Measurements from ENCODE around the gene PGF.

Gene PGF

DNA sequence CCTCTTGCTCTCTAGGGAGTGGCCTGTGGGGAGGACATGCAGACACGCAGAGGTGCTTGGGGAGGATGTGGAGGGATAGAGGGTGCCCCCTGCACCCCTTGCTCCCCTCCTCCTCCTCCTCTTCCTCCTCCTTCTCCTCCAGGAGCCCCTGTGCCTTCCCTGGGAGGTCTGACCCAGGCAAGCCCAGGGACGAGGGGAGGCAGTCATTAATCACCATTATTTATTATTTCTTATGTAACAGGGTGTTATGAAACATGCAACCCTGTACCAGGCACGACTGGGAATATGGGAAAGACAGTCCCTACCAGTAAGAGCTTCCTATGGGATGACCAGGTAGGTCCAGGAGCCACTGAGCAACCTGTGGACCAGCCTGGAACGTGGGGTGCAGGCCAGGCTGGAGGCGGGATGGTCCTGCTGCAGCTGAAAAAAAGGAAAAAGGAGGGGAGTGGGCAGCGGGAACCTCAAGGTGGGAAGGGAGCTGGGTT is 22.5 kb upstream of the PGF start:
- no peak for DNase-seq

DNA sequence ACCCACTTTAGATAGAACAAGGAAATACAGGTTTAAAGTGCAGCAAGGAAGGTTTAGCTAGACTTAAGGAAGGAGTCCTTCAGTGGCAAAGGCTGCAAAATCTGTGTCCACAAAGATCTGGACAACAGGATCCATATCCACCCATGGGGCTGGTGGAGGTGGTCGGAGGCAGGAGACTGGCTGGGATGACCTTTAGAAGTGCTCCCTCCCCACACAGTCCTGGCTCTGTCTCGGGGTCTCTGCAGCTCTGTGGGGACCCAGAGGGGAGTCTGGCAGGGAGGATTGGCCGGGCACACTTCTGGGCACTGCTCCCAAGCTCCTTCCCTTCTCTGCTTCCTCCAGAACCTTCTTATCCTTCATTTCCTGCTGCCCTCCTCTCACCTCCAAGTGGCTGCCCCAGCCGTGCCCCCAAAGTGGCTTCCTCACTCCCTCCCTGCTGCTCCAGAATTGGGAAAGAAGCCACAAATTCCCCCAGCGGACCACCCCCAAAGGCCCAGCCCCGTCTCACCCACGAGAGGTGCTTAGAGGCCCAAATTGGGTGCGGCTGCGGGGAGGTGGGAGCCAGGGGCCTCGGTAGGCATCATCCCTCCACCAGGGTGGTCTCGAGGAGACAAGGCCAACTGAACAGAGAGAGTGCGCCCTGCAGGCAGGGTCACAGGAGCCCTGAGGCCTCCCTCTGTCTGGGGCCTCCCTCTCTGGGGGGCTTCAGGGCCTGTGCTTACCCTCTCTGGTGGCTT is 21.9 kb upstream of the PGF start:
- DNase-seq: no peak

DNA sequence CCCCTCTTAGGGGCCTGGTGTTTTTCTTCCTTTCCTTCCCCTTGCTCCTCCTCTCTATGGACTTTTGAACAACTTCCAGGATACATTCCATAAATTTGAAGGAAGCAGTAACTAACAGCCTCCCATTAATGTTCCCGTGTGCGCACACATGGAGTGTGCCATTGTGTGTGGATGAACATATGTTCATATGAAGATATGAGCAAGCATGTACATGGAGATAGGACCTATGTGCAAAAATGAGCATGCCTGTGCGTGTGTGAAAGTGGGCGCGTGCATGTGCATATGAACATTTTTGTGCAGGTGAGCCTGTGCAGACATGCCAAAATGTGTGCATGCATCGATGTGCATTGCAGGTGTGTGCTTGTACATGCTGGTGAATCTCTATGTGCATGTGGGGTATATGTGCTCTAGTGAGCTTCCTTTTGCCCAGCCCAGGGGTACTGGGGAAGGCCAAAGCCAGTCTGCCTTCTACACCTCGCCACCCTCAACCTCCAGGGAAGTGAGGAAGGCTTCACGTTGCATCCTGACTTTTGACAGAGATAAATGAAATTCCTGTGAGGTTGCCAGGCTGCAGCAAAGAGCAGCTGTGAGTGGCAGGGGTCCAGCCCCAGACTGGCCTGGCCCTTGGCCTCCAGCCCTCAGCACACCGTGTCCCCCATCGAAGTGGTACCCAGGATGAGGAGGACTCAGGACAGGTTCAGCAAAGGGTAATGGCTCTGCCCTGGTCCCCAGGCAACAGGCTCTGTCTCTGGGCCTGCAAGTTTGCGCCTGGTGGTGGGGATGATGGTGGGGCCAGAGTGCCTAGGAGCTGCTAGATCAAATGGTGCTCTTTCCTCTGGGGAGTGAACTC is 21.1 kb upstream of the PGF start:
- DNase-seq: no peak

DNA sequence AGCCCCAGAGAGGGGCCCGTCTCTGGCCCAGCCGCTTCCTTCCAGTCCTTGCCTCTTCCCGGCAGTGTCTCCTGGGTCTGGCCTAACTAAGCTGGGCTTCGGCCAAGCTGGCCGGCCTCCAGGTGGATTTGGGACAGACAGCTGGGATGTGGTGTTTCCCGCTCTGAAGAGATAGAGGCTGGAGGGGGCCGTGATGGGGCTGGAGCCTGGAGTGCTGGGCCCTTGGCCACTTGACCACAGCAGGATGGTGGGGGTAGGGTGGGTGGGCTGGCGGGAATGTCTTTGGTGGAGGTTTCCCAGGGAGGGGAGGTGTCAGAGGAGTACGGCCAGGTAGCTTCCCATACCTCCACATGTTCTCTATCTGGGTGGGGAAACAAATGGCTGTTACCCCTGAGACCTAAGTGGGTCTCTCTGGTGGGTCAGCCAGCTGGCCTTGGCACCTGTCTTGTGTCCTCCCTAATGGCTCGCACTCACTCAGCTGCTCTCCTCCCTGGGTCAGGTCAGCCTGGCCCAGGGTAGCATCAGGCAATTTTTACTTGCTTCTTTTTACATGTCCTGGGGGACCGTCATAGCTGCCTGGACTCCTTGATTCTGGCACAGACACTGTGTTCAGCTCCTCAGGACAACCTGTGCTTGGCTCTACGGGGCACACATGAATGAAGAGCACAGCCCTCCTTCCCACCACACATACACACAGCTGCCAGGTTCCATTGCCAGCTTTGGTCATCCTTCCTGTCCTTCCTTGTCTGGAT is 19.8 kb upstream of the PGF start:
- DNase-seq: no peak

DNA sequence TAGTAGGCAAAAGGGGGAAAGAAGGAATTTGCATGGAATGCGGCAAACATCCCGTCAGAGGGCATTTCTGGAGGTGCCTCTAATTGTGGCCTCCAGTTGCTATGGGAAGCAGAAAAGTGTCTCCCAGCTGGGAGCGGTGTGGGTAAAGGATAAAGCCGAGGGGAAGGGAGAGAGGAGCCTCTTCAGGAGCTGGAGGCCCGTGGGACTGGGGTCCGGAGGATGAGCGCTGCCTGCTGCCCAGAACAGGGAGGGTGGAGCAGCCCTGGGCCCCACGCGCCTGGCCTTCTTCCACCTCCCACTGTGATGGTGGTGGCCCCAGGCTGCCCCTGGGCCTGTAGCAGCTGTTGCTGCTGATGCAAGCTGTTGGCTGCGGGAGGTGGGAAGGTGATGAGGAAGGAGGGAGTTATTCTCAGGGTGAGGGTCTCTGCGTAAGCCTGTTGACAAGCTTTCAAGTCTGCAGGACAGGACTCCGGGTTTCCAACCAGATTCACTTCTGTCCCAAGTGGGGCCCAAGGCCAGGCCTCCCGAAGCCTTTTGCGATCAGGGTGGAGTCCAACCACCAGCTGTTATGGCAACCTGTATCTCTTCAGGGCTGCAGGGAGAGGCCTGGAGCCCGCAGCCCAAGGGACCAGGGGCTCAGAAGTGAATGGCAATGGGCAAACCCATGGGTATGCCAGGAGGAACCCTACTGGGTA is 19.1 kb upstream of the PGF start:
- DNase-seq: no peak

DNA sequence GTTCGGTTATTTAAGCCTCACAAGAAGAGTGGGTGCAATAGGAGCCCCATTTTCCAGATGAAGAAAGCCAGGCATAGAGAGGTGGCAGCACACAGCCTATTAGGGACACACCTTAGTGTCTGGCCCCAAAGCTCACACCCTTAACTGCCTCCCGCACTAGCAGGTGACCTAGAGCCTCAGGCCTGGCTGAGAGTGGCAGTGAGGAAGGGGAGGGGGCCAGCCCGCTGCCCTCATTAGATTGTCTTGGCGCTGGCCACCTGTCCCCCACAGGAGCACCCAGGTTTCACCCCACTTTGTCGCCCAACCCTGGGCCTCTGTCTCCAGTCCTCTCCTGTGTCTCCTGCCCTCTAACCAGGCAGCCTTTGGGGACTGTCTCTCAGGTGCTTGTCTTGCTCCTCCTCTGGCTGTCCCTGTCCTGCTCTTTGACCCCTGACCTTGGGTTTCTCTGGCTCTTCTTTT is 18.5 kb upstream of the PGF start:
- DNase-seq: no peak

DNA sequence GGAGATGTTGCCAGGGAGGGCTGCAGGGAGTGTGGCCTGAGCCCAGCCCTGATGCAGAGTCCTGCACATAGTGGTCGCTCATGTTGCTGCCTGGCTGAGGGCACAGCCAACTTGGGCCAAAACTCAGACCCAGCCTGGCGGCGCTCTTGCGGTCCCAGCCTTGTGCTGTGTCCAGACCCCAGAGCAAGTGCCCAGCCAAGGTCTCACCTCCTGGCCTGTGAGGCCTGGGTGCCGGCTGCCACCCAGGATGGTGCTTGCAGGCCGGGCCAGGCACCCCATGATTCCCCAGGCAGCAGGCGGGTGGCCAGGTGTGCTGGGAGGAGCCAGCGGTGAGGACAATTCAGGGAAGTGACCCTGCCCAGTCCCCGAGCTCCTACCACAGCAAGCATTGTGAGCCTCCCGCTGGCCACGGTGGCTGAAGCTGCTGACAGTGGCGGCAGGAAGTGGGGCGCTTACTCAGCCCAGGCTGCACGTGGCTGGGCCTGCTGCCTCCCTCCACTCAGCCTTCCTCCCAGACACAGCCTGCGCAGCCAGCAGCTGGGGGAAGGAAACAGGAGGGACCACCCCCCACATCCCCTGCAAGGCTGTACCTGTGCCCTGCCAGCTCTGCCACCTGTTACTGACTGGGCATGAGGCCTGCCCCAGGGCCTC is 17.7 kb upstream of the PGF start:
- DNase-seq: no peak

DNA sequence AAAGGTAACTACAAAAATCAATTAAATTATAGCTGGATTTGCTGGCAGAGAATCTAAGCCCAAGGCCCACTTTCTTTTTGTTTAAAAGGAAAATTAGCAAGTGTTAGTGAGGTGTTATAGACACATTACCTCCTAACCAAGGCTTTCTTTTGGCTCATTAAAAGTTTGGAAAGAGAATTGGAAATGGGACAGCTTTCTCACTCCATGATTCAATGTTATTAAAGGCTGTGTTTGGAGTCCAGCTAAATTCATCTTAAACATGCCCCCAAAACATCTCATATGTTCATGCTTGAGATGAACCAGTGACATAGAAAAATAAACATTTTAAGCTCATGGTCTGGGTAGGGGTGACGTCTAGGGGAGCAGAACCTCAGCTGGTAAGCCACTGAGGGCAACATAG is 13.4 kb upstream of the PGF start:
- no peak for DNase-seq

DNA sequence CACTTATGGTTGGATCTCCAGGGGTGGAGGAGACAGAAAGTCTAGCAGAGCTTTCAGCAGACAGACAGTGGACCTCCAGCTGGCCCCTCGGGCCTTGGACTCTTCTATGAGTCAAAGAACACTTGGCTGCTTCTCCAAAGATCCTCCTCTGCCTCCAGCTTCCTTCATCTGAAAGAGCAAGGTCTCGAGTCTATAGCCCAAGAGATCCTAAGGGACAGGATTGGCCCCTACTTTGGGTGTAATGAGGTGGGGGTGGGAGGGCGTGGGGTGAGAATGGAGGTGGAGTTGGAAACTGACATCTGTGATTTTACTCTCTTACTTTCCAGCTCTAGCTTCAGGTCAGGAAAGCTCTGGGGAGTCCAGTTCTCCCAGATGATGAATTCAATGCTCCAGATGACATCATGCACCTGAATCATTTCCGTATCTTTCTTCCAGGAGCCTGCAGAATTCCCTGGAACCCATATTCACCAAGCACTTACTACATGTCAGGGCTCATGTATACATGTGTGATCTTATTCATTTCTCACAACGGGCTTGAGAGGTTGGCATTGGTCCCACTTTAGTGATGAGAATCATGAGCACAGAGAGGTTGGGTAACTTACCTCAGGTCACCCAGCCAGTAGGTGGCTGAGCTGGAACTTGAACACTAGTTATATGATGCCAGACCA is 10.2 kb upstream of the PGF start:
- DNase-seq: no peak

DNA sequence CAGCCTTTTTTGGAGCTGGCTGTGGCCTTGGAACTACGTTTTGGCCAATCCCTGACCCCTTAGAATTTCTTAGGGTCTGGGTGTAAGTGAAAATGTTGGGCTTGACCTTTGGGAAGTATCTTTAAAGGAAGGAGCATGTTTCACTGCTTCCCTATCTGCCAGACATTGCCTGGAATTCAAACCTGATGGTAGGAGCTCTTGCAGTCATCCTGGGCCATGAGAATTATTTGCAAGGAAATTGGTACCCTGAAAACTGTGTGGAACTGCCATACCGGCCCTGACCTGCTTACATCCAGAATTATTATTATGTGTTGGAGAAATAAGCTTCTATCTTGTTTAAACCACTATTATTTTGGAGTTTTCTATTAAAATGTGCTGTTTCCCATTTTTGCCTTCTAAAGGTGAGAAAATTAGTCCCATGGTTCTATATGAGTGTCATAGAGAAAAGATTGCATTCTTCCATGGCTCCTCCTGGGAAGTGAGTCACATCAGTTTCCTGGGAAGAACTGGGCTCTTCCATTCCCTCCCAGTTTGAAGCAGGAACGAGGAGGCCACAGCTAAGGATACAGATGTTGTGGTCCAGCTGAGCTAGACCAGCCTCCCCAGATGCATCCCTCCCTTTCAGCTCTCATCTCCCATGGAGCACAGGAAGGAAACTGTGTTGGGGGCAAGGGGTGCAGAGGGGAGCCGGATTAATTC is 9.5 kb upstream of the PGF start:
- no peak for DNase-seq

DNA sequence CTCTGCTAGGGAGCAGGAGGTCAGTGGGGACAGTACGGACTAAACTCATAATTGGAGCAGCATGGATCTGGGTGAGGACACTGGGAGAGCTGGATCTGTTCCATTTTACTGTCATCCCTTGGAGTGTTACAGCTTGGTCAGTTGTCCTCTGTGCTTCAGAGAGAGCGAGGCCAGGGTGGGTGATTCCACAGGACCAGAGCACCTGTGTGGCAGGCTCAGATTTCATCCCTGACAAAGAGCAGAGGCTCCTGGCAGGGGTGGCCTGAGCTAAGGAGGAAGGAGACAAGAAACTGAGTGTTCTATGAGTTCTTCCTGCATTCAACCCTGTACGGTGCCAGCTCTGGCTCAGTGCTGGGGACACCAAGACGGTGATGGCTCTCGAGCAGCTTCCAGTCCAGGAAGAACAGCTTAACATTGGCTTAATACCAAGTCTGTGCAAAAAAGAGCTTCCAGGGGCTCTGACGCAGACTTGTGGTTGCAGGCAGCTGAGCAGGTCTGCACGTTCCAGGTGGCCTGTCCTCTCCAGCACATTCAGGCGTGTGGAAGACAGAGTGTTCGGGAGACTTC is 8.4 kb upstream of the PGF start:
- DNase-seq: no peak

DNA sequence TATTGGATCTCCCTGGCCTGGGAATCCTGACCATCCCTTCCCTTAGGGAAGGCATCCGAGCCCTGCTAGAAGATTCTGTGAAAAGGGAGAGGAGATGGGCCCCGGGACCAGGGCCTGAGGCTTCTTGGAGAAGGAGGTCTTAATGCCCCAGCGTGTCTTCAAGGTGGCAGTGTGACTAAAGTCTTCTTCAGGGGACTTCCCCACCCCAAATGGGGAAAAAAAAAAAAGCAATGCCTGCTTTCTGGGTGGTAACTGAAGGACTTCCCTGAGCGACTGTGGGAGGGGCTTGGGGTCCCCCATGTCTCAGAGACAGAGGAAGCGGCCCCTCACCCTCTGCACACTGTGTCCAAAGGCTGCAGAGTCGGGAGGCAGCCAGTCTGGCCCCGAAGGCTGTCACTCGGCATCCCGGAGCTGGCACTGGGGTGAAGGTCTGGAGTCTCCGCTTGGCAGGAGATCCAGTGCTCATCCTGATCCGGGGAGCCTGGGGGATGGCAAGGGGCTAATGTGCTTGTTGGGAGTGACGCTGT is 7.8 kb upstream of the PGF start:
- DNase-seq: no peak

DNA sequence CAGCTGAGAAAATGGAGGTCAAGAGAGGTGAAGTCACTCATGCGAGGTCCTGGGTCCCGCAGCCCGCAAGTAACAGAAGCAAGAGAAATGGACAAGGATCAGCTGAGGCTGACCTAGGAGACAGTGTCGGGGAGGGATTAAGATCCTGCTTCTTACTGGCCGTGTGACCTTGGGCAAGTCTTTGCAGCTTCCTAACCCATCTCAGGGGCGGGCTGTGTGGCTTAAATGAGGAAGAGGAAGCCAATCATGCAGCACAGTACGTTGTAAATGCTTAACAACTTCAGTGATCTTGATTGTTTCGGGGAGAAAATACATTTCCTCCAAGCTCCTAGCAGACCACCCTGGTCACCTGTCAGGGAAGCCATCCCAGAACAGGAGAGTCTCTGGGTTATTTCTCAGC is 7.1 kb upstream of the PGF start:
- DNase-seq: no peak

DNA sequence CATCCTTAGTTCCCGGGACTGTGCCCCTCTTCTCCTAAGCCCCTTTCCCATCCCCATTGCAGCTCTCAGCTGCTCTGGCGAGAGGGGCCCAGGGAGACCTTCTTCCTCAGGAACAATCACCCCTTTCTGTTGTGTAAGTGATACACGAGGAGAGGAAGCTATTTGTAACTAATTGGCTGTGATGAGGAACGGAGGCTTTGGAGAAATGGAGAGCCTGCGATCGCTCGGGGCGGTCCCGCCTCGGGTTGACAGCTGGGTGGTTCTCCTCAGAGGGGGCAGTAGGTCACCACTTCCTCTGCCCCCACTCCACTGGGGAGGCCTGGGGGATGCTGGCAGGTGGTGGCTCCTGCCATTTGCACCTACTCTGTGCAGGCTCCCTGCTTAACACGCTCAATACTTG is 6.6 kb upstream of the PGF start:
- no peak for DNase-seq

DNA sequence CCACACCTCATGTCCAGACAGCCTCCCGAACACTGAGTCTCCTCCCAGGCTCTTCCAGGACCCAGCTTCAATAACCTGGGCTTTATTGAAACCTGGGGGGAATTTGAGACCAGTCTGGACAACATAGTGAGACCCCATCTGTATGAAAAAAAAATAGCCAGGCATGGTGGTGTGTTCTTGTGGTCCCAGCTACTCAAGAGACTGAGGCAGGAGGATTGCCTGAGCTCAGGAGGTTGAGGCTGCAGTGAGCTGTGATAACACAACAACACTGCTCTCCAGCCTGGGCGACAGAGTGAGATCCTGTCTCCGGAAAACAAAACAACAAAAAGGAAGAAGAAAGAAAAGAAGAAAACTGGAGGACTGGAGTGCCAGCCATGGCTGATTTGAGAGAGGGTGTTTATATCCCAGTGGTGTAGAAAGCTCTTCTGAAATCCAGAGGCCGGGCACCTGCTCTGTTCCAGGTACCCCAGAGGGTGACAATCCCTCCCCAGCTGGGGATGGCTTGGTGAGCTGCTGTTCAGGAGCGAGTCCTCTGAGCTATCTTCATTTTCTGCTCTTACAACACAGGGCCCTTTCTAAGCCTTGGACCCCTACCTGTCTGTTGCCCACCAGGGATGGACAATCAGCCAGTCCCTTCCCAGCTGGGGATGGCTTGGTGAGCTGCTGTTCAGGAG is 6.0 kb upstream of the PGF start:
- no peak for DNase-seq

DNA sequence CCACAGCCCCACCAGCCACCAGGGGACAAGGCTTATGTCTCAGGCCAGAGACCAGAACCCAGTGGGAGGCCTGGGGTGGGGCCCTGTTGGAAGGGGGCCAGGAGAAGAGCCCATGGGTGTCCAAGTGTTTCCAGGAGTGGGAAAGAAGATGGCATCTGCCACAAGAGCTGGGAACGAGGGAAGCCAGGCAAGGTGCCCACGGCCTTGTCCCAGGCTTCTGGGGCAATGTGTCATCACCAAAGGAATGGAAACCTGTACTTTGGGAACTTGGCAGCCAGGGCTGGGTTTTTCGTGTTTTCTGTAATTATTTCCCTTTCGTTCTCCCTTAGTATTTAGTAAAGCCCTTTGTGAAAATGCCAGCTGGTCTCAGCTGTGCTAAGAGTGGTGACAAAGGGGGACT is 5.3 kb upstream of the PGF start:
- DNase-seq: no peak

DNA sequence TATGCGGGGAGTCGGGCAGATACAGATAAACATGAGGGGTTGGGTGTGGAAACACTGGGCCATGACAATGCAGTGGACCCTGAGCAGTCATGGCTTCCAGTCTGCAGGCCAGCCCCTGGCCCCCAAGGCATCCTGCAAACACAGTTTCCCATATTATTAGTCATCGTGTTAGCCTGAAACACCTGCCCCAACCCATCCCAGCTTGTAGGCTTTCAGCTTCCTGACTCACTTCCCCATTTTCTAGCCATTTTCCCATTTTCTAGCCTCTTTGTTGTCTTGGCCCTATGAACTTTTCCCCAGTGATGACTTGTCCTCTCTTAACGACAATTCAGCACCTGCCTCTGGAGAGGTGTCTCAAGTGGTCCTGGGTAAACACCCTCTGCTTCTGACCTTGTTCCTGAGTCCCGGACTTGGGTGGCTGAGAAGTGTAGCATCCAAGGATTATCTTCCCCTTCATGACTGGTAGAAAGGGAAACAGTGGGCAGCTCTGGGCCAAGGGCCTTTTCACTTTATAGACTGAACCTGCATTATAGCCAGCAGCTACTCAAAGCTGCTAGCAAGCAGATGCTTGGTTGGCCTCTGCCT is 4.3 kb upstream of the PGF start:
- DNase-seq: no peak

DNA sequence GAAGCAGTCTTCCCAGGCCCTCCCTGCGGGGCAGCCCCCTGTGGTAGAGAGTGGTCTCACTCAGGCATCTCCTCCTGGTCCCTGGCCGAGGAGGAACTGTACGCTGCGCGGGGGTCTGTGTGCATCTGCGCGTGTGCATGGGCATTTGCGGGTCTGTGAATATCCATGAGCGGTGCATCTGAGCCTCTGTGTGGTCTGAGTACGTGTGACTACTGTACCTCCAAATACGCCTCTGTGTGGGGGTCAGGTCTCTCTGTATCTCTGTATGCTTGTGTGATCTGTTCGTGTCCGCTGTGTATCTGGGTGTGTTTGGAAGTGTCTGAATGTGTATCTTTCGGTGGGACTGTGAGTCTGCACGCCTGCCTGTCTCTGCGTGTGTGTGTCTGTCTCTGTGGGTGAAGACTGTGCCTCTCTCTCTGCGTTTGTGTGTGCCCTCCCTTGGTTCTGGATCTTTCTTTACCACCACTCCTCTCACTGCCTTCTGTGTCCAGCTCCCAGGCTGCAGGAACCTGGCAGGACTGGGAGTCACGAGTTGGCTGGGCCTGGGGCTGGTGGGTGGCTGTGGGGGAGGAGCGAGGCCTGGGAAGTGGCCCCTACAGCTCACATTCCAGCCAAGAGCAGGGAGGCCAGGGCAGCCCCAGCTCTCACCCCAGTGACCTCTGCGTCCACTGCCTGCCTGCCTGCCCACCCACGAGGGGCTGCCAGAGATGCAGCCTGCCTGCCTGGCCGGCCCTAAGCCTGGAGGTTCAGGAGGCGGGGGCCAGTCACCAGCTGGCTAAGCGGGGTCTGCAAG is 1.1 kb upstream of the PGF start:
- DNase-seq: no peak

DNA sequence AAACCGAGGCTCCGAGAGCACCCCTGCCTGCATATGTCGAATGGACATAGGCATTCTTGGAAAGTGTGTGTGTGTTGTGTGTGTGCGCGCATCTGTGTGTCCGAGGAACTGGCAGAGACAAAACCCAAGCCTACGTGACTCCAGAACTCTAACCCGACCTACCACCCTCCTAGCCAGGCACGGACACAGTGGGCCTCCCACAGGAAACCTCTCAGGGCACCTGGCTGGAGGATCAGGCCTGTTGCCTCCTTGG is 556 bp upstream of the PGF start:
- no peak for DNase-seq
